GM20000 (cell line): ENCODE results near the gene ZC3H13.

Experiments used
- DNase-seq: peaks from one replicate; pipeline ENCODE4 v3.0.0; 2012; ENCODE audit warnings: low spot score
- TF ChIP-seq, protein P1 (sequence below): IDR thresholded peaks from 2 replicates; pipeline ENCODE4 v1.5.1; 2012; ENCODE audit warnings: mild to moderate bottlenecking, control low read depth; ENCODE audit errors: extremely low read depth, missing control alignments

Gene ZC3H13

DNA sequence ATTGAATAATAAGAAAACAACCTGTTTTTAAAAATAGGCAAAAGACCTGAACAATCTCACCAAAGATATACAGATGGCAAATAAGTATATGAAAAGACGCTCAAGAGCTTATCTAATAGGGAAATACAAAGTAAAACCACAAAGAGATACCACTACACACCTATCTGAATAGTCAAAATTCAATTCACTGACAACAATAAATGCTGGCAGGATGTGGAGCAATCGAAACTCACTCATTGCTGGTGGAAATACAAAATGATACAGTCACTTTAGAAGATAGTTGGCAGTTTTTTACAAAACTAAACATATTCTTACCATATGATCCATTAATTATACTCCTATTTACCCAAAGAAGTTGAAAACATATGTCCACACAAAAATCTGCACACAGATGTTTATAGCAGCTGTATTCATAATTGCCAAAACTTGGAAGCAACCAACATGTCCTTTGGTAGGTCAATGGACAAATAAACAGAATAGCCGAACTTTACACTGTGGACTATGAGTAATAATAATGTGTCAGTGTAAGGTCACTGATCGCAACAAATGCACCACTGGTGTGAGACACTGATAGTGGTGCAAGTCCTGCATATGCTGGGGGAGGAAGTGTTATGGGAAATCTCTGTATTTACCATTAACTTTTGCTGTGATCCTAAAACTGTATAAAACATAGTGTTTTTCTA, 20.8 kb downstream of the ZC3H13 start:
- TF ChIP-seq, protein P1, sequence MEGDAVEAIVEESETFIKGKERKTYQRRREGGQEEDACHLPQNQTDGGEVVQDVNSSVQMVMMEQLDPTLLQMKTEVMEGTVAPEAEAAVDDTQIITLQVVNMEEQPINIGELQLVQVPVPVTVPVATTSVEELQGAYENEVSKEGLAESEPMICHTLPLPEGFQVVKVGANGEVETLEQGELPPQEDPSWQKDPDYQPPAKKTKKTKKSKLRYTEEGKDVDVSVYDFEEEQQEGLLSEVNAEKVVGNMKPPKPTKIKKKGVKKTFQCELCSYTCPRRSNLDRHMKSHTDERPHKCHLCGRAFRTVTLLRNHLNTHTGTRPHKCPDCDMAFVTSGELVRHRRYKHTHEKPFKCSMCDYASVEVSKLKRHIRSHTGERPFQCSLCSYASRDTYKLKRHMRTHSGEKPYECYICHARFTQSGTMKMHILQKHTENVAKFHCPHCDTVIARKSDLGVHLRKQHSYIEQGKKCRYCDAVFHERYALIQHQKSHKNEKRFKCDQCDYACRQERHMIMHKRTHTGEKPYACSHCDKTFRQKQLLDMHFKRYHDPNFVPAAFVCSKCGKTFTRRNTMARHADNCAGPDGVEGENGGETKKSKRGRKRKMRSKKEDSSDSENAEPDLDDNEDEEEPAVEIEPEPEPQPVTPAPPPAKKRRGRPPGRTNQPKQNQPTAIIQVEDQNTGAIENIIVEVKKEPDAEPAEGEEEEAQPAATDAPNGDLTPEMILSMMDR = no peak
- no peak for DNase-seq

DNA sequence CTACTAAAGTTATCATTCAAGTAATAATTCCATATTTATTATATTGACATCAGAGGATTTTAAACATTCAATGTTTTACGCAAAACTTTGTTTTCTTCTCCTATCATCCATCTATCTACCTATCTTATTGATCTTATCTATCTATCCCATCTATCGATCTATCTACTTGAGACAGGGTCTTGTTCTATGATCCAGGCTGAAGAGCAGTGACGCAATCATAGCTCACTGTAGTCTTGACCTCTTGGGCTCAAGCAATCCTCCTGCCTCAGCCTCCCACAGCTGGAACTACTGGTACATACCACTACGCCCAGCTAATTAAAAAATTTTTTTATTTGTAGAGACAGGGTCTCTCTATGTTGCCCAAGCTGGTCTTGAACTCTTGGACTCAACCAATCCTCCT, 27.4 kb downstream of the ZC3H13 start:
- TF ChIP-seq, protein P1 = no peak
- DNase-seq = no peak

DNA sequence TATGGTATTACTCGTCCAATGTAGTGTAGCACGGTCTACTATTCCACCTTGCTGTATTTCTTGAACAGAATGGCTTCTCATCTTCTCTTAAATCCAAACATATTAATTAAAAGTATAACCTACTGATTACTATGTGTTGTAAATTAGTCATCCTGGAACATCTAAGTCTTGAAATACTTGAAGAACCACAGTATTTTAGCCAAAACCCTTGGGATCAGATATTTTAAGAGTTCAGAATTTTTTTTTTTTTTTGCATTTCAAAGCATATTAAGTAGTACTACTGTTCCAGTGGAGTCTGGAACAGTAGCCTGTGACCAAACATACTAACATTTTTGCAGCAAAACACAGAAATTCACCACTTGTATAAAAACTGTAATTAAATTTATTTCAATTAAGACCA, 30.1 kb downstream of the ZC3H13 start:
- DNase-seq = no peak
- TF ChIP-seq, protein P1 = no peak

DNA sequence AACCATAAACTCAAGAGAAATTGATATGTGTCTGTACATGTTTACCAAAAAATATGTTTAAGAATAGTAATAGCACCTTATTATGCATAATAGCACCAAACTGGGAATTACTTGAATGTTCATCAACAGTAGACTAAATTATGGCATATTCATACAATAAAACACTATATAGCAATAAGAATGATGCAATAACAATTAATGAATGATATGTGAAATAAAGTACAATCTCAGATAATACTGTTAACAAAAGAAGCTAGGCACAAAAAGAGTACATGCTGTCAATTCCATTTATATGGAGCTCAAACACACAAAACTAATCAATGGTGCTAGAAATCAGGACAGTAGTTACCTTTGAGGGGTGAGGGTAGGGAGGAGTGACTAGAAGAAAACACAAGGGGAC, 36.3 kb downstream of the ZC3H13 start:
- TF ChIP-seq, protein P1 = no peak
- no peak for DNase-seq

DNA sequence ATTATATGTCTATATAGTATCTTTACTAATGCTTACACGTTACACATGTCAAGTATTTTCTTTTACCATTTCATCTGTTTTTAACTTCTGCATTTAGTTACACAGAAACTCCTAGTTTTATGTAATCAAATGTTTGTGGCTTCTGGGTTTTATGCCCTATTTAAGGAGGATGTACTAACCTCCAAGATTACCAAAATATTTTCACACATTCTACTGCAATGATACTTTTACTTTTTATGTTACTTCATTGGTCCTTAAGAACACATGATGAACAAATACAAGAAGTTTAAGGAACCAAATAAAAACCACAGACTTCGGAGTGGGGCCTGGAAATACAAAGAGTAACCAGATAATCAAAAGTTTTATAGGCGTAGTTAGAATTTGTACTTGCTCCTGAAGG, 37.2 kb downstream of the ZC3H13 start:
- no peak for DNase-seq
- TF ChIP-seq, protein P1 = no peak

DNA sequence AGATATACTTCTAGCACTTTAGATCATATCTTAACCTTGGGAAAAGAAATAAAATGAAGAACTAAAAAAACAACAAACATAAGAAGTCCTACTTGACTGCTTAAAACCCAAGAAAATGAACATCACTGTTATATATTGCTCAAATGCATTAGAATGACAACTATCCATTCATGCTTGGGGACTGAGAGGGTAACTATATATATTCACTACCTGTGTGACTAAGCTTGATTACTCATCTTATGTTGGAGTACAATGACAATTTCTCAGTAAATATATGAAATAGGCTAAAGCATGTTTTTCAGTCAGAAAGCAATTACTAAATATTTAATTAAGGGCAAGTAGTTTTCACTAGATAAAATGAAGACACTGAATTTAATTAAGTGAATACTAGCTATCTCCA, 40.1 kb downstream of the ZC3H13 start:
- TF ChIP-seq, protein P1 = no peak
- DNase-seq = no peak

DNA sequence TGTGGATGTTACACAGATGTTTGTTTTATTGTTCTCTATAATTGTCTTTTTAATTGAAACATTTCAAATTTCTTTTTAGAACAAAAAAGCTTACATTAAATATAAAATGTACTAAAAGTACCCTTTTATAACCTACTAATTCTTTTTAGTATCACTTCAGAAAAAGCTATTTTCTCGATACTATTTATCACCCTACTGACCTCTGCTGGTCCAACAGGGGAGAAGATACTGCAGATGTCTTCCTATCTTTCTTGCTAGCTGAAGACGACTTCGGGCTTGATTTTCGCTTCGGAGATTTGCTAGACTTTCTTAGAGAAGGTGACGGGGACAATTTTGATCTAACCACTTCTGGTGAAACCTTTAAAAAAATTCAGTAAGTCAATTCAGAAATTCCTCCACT, 42.4 kb downstream of the ZC3H13 start:
- DNase-seq = no peak
- TF ChIP-seq, protein P1 = no peak
